ENCODE results near the gene FIBP. TPM values are rescaled to one million over a fixed set of nuclear protein-coding genes. Genes with fewer than 3 reads are reported as not detected.

FIBP gene
- total and polyA plus RNA-seq, 2 of the 8 experiments (the other 6 are each of a cell fraction or from before 2014, with no cell fraction given): 74.3 to 173 TPM

- TF ChIP-seq SIN3A (conservative IDR thresholded peaks at IDR 0.05 in 1 of 2, IDR thresholded peaks at IDR 0.05 in 1 of 2; ENCODE audit: low read depth in 1 of 2, low read length in 2 of 2): no peak; a peak in 1 of 4 replicates
- 0 out of 2 replicates have a peak, but pooled peaks have one; percentile 29 for TF ChIP-seq SP1 (IDR thresholded peaks at IDR 0.05; ENCODE audit: low read depth, low read length)
- peak in 1 of 2 experiments; percentile 81; a peak in 2 of 3 replicates for TF ChIP-seq POLR2A (IDR thresholded peaks at IDR 0.05; ENCODE audit: control extremely low read depth in 1 of 2, low read depth in 2 of 2, low read length in 2 of 2)
- no peak for TF ChIP-seq CHD1 (IDR thresholded peaks at IDR 0.05; ENCODE audit: low read depth, low read length)
- peak in 2 of 3 experiments; percentile 25 to 45; a peak in 3 of 4 replicates for TF ChIP-seq CTCF (IDR thresholded peaks at IDR 0.05; ENCODE audit: control extremely low read depth in 1 of 3, insufficient read depth in 1 of 3, low read depth in 1 of 3, low read length in 3 of 3)
- TF ChIP-seq SIRT6 (IDR thresholded peaks at IDR 0.05; ENCODE audit: low read length): no peak
- TF ChIP-seq YY1 (IDR thresholded peaks at IDR 0.05; ENCODE audit: low read depth, low read length): 0 out of 2 replicates have a peak, but pooled peaks have one; percentile 11
- TF ChIP-seq TEAD4 (IDR thresholded peaks at IDR 0.05; ENCODE audit: low read depth, low read length): no peak
- peak; percentile 81 for TF ChIP-seq PHF8 (conservative IDR thresholded peaks at IDR 0.05; ENCODE audit: low read depth, low read length)
- peak; percentile 73 for TF ChIP-seq KDM4A (IDR thresholded peaks at IDR 0.05; ENCODE audit: low read depth, low read length, severe bottlenecking)
- TF ChIP-seq E2F6 (IDR thresholded peaks at IDR 0.05): peak; percentile 65
- peak; percentile 32; the same call in 1 of the 2 replicates for TF ChIP-seq CREB1 (IDR thresholded peaks at IDR 0.05)
- peak in 1 of 2 experiments; percentile 35; a peak in 1 of 4 replicates for TF ChIP-seq RAD21 (IDR thresholded peaks at IDR 0.05 in 1 of 2, conservative IDR thresholded peaks at IDR 0.05 in 1 of 2; ENCODE audit: low read depth in 2 of 2, low read length in 2 of 2)
- peak; percentile 28 for TF ChIP-seq CTBP2 (IDR thresholded peaks at IDR 0.05; ENCODE audit: borderline replicate concordance, insufficient read depth, insufficient read length, low read length)
- TF ChIP-seq NRF1 (IDR thresholded peaks at IDR 0.05; ENCODE audit: low read depth, low read length): no peak
- TF ChIP-seq RFX5 (IDR thresholded peaks at IDR 0.05; ENCODE audit: borderline replicate concordance, low read depth, low read length): no peak
- peak; percentile 74 for TF ChIP-seq TAF7 (optimal IDR thresholded peaks at IDR 0.05; ENCODE audit: borderline replicate concordance, low read depth, low read length)
- peak; percentile 68 for TF ChIP-seq POLR2AphosphoS5 (IDR thresholded peaks at IDR 0.05; ENCODE audit: low read depth, low read length)
Measured at GRCh38 chr11:65890324-65891218, 2.3 kb upstream of the FIBP start, which contains the start of gene CCDC85B (continued).
